Heart left ventricle (tissue), 16 donors: ENCODE data around the gene ANKLE1. TPM values are rescaled to one million over a fixed set of nuclear protein-coding genes. Genes with fewer than 3 reads are reported as not detected.

ENCODE experiments used
- ATAC-seq, 4 donors: fragments of 200-7000 bp; cut with Tn5 transposase; one replicate each; pipeline ENCODE4 v1.9.1; 2020 to 2022; ENCODE audit warnings: moderate library complexity in 4 of 4, mild to moderate bottlenecking in 3 of 4, moderate number of reproducible peaks in 1 of 4
- DNase-seq, 5 donors: peaks; one replicate each; pipeline ENCODE4 v3.0.0-alpha.2; 2020
- H3K27ac ChIP-seq, 12 donors: fragments of 200-600 bp; sonication (generic) in 4 of 12; one replicate each; pipeline versions ENCODE4 v1.5.0 to v1.8.0; 2016 to 2022; ENCODE audit warnings: mild to moderate bottlenecking in 2 of 12
- H3K27me3 ChIP-seq, 9 donors: fragments of 200-600 bp; sonication (generic) in 2 of 9; one replicate each; pipeline versions ENCODE4 v1.5.1 to v1.8.0; 2016 to 2022; ENCODE audit warnings: mild to moderate bottlenecking in 3 of 9
- H3K36me3 ChIP-seq, 9 donors: fragments of 200-600 bp; sonication (generic) in 2 of 9; one replicate each; pipeline versions ENCODE4 v1.5.0 to v1.8.0; 2018 to 2022; ENCODE audit warnings: mild to moderate bottlenecking in 2 of 9
- H3K4me1 ChIP-seq, 12 donors: fragments of 200-600 bp; sonication (generic) in 4 of 12; one replicate each; pipeline versions ENCODE4 v1.5.0 to v1.8.0; 2016 to 2022; ENCODE audit warnings: mild to moderate bottlenecking in 3 of 12
- H3K4me3 ChIP-seq, 12 donors: fragments of 200-600 bp; sonication (generic) in 4 of 12; one replicate each; pipeline versions ENCODE4 v1.5.0 to v1.8.0; 2017 to 2022; ENCODE audit warnings: mild to moderate bottlenecking in 9 of 12, moderate library complexity in 4 of 12
- H3K9me3 ChIP-seq, 12 donors: fragments of 200-600 bp; sonication (generic) in 4 of 12; one replicate each; pipeline versions ENCODE4 v1.5.0 to v1.8.0; 2016 to 2022; ENCODE audit warnings: mild to moderate bottlenecking in 1 of 12
- POLR2A ChIP-seq, 2 donors: fragments of 450-650 bp; IDR thresholded peaks; one replicate each; pipeline ENCODE4 v1.6.1; 2017; ENCODE audit warnings: antibody characterized with exemption in 2 of 2, mild to moderate bottlenecking in 2 of 2, moderate library complexity in 2 of 2
- WGBS, 4 donors: extraction: QIAGEN DNeasy Blood & Tissue Kit in 2 of 4; methylation state at CpG; one replicate each; pipeline versions ENCODE4 v1.1.5 to v1.1.7; 2013 to 2018; 5-methylcytosine and 5-hydroxymethylcytosine counted together
- intact Hi-C, 10 donors: fragments of 100-400 bp; cut with DNase I; formaldehyde crosslinking; loops; one replicate each; pipeline versions ENCODE4 v1.11.1 to v1.14.2; 2022
- polyA plus RNA-seq, 2 donors: library from polyadenylated mRNA; stranded (reverse); fragments of 200-250 nt; gene quantifications; one replicate each; pipeline ENCODE4 v1.2.3, GENCODE V29; 2013
- total RNA-seq, 9 donors: library from RNA; depleted of rRNA in 2 of 9; stranded (reverse); fragments of >200 nt in 2 of 9; fragmentation: NEBNext Ultra II Directional in 3 of 9; extraction: Animal tissue kit (Norgen Biotek cat#: 25700) in 3 of 9; gene quantifications; one replicate each; pipeline versions ENCODE4 v1.1.0 to v1.2.4, GENCODE V29; 2016 to 2023
- TF ChIP-seq, protein P1 (sequence below), 12 donors: fragments of 200-600 bp; sonication (generic) in 4 of 12; IDR thresholded peaks; one replicate each; pipeline versions ENCODE4 v1.5.0 to v1.8.0; 2018 to 2022; ENCODE audit warnings: antibody characterized with exemption in 12 of 12, mild to moderate bottlenecking in 5 of 12
- donor health status: ischemic (EF 13 %, LVEDD 7.1; RV severe dilation, severe dysfunction).
- donor health status: healthy with polysubstance abuse.
- donor health status: DM: no; HTN: yes; CAD: no.
- donor health status: DM: no; HTN: no; CAD: no.
- donor health status: ischemic (EF 25% LVEDD 6.9; RV normal size, moderate dysfunction).
- donor health status: ischemic (EF 25% LVEDD 5.7; RV mildly dilated, moderate dysfunction).
- donor health status: healthy.
- donor health status: DM: yes; HTN: yes; CAD: no.
- donor health status: ischemic (EF 35%, LVEDD 5.7; RV mildly dilated, moderate dysfunction).
- donor health status: nonischemic (EF 11% LVEDD 7.7; RV severe dilation, severe dysfunction).
- donor health status: DM: yes; HTN: yes; CAD: no.
- donor health status: PGD.
- donor health status: ischemic (EF 29% LVEDD 5.4; RV normal size, mild dysfunction).
- donor health status: nonischemic (EF 23%, LVEDD 6.1; RV moderate dilation, normal function).

ANKLE1 gene
- total and polyA plus RNA-seq, 11 donors: 0.07 to 0.44 (median 0.23) TPM; not detected in 2

DNA sequence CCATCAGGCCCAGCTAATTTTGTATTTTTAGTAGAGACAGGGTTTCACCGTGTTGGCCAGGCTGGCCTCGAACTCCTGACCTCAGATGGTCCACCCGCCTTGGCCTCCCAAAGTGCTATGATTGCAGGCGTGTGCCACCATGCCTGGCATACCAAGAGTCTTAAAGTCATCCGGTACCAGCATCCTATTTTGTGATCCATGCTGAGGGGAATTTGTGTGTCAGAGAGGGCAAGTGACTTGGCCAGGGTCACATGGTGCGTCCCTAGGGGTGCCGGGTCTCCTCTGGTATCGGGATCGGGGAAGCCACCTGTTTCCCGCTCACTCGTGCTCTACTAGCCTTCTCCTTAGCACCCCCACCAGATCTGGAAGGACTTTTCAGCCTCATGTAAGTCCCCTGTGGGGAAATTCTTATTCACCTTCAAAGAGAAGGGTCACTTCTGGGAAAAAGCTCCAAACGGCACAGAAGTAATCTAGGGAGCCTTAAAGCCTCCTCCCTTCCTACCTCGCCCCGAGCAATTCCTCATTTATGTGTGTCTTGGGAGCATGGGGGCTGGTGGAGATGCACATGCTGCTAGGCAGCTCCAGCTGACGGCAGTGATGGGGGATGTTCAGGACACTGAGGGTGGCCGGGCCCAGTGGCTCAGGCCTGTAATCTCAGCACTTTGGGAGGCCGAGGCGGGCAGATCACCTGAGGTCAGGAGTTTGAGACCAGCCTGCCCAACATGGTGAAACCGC is 6.1 kb upstream of the ANKLE1 start:
- intact Hi-C loops: loop anchor here in 2 of 10 donors (5.0 to 10.0 kb wide), 2 partner anchors 68 to 71 kb away; no protein-coding TSS in a partner anchor
- DNase-seq (no peak), ATAC-seq (no peak)
- H3K36me3 ChIP-seq: peaks cover 0 to 85% (median 76%) of the 10 kb centered on the region in 9 donors
- WGBS, 4 donors: 94 to 96% (median 94%) methylated on average over 15 to 19 of the region's 19 CpGs
- H3K27me3 ChIP-seq: peaks cover 0 to 2% (median 0%) of the 10 kb centered on the region in 9 donors
- H3K4me1 ChIP-seq: no peaks in the 10 kb centered on the region
- H3K9me3 ChIP-seq: no peaks in the 10 kb centered on the region
- H3K27ac ChIP-seq: no peak overlapping the region
- H3K4me3 ChIP-seq: no peak overlapping the region
- TF ChIP-seq, protein P1, sequence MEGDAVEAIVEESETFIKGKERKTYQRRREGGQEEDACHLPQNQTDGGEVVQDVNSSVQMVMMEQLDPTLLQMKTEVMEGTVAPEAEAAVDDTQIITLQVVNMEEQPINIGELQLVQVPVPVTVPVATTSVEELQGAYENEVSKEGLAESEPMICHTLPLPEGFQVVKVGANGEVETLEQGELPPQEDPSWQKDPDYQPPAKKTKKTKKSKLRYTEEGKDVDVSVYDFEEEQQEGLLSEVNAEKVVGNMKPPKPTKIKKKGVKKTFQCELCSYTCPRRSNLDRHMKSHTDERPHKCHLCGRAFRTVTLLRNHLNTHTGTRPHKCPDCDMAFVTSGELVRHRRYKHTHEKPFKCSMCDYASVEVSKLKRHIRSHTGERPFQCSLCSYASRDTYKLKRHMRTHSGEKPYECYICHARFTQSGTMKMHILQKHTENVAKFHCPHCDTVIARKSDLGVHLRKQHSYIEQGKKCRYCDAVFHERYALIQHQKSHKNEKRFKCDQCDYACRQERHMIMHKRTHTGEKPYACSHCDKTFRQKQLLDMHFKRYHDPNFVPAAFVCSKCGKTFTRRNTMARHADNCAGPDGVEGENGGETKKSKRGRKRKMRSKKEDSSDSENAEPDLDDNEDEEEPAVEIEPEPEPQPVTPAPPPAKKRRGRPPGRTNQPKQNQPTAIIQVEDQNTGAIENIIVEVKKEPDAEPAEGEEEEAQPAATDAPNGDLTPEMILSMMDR (IDR thresholded peaks at IDR 0.05): no peak
- TF ChIP-seq POLR2A (IDR thresholded peaks at IDR 0.05): no peak

DNA sequence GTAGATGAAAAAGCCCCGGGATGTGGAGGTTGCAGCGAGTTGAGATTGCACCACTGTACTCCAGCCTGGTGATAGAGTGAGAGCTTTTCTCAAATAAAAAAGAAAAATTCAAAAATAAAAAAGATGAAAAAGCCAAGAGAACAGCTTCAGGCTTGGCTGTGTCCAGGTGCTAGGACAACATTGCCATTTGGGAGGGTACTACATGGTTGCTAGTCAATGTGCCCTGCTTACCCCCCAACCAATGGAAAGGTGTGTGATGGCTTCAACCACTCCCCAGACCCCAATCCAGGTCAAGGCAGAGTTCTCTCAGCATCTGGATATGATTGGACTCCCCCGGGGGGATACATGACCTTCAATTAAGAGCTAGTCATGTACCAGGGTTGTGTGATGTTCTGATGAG is 2.3 kb upstream of the ANKLE1 start:
- DNase-seq: no peak
- intact Hi-C loops: loop anchor here in 2 of 10 donors (5.0 to 10.0 kb wide), 2 partner anchors 72 to 75 kb away; no protein-coding TSS in a partner anchor

DNA sequence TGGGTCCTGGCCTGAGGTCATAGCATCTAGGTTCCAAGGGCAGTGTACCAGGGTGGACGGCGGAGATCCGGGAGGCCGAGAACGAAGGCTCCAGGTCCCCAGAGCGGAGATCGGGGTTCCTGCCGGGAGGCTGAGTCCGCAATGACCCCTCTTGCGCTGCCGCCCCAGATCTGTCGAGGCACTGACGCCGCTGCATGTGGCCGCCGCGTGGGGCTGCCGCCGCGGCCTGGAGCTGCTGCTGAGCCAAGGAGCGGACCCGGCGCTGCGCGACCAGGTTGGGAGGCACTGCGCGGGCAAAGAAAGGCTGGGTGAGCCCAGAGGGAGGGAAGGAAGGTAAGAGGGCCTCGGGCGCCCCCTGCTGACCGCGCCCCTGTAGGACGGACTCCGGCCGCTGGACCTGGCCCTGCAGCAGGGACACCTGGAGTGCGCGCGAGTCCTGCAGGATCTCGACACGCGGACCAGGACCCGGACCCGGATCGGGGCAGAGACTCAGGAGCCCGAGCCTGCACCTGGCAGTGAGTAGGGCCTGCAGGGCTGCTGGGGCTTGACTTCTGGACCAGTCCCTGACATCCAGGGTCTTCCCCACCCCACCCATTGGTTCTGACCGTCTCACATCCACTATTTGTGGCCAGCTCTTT is 906 bp downstream of the ANKLE1 start:
- intact Hi-C loops: loop anchor here in 9 of 10 donors (1.0 to 10.0 kb wide), 13 partner anchors 22 to 510 kb away; partner anchors contain the start of gene USE1 (in 1 of the 9)
- no peak for TF ChIP-seq POLR2A (IDR thresholded peaks at IDR 0.05)
- TF ChIP-seq, protein P1 (IDR thresholded peaks at IDR 0.05): peak; percentile 90 to 98 (median 95)

More for the DNA sequence above, 2.3 kb upstream of the ANKLE1 start:
- Histone ChIP-seq H3K4me3 (no peak overlapping the region), H3K27ac (no peak overlapping the region), H3K36me3 (peaks cover 0 to 50% (median 43%) of the 10 kb centered on the region in 9 donors), H3K4me1 (peaks cover 0 to 17% (median 13%) of the 10 kb centered on the region in 12 donors), H3K9me3 (no peaks in the 10 kb centered on the region), H3K27me3 (peaks cover 7 to 21% (median 14%) of the 10 kb centered on the region in 9 donors)
- 77 to 96% (median 89%) methylated on average over 2 to 3 of the region's 3 CpGs for WGBS, 4 donors
- no peak for ATAC-seq
- TF ChIP-seq POLR2A (IDR thresholded peaks at IDR 0.05): no peak
- TF ChIP-seq, protein P1 (IDR thresholded peaks at IDR 0.05): no peak

More for the DNA sequence above, 906 bp downstream of the ANKLE1 start:
- peaks cover 7 to 21% (median 14%) of the 10 kb centered on the region in 9 donors for H3K27me3 ChIP-seq
- ATAC-seq: peak; percentile 83 to 96 (median 94)
- no peak overlapping the region for H3K27ac ChIP-seq
- DNase-seq: peak; percentile 77 to 91 (median 84)
- peak overlapping the region in 10 of 12 donors; percentile 10 to 56 (median 42) for H3K4me3 ChIP-seq
- H3K9me3 ChIP-seq: no peaks in the 10 kb centered on the region
- WGBS, 4 donors: 3 to 7% (median 4%) methylated on average over 11 to 45 of the region's 45 CpGs
- peaks cover 0 to 18% (median 11%) of the 10 kb centered on the region in 9 donors for H3K36me3 ChIP-seq
- H3K4me1 ChIP-seq: peaks cover 0 to 17% (median 13%) of the 10 kb centered on the region in 12 donors
